ENCODE data around the gene RSBN1.
"Not testable (repeated sequence)": the region's sequence is repeated elsewhere in the genome, so short reads cannot be mapped to it uniquely, and the experiment has no call there.

Gene RSBN1

DNA sequence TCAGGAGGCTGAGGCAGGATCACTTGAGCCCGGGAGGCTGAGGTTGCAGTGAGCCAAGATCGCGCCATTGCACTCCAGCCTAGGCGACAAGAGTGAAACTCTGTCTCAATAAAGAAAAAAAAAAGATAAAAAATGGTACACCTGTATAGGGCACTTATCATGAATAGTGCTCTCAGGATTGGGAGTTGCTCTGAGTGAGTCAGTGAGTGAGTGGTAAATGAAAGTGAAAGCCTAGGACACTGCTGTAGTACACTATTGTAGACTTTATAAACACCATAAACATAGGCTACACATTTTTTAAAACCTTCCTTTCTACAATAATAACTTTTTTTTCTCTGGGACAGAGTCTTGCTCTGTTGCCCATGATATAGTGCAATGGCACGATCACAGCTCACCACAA lies 69.8 kb downstream of the RSBN1 start:
- DNase-seq = no peak

DNA sequence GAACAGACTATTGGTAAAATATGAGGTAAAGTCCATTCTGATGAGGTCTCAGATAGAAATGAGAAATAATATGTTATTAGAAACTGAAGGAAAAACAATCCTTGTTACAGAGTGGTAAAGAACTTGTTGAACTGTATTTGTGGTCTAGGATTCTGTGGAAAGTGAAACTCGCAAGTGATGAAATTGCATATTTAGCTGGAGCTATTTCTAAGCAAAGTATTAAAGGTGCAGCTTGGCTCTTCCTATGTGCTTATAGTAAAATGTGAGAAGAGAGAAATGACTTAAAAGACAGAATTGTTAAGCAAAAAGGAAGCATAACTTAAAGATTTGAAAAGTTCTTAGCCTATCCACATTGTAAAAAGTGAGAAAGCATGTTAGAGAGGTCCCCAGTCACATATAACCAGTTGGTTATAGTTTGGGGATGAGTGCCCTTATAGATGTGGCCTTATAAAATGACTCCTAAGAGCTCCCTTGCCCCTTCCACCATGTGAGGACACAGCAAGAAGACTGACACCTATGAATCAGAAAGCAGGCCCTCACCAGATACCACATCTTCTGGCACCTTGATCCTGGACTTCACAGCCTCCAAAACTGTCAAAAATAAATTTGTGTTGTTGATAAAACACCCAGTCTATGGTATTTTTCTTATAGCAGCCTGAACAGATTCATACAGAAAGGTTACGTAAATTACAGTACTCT lies 77.8 kb downstream of the RSBN1 start:
- no peak for DNase-seq

- DNase-seq = no peak
These were observed 79.5 kb downstream of the RSBN1 start for GRCh38 chr1:113732802-113733201.

DNA sequence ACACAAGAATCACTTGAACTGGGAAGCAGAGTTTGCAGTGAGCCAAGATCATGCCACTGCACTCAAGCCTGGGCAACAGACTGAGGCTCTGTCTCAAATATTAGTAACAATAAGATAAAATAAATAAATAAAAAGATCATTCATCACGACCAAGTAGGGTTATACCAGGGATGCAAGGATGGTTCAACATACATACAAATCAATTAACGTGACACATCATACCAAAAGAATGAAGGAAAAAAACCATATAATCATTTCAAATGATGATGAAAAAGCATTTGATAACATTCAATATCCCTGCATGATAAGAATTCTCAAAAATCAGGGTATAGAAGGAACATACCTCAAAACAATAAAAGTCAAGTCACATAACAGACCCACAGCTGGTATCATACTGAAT lies 91.3 kb downstream of the RSBN1 start:
- DNase-seq = no peak

DNA sequence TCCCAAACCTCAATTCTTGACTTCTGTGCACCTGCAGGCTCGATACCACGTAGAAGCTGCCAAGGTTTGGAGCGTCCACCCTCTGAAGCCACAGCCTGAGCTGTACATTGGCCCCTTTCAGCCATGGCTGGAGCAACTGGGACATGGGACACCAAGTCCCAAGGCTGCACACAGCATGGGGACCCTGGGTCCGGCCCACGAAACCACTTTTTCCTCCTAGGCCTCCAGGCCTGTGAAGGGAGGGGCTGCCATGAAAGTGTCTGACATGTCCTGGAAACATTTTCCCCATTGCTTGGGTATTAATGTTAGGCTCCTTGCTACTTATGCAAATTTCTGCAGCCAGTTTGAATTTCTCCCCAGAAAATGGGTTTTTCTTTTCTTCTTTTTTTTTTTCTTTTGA lies 93.7 kb downstream of the RSBN1 start:
- not testable (repeated sequence) for DNase-seq

GRCh38 chr1:113717506-113717905 lies 94.8 kb downstream of the RSBN1 start:
- DNase-seq = not testable (repeated sequence)

- no peak for DNase-seq
These were observed 97.5 kb downstream of the RSBN1 start for GRCh38 chr1:113714606-113715269.
